Hematopoietic multipotent progenitor cell treated with erythropoietin and hydrocortisone succinate and interleukin-3 and kit ligand, for 8 days (in vitro differentiated cells): Measurements from ENCODE around the gene MLXIP.

ENCODE experiments used
- DNase-seq: peaks from one replicate; pipeline ENCODE4 v3.0.0-alpha.2; 2015

MLXIP gene

GRCh38 chr12:122080149-122081082 lies 1.9 kb downstream of the MLXIP start:
- peak; percentile 87 for DNase-seq

GRCh38 chr12:122081083-122081696 lies 2.6 kb downstream of the MLXIP start:
- no peak for DNase-seq

GRCh38 chr12:122081697-122082221 lies 3.2 kb downstream of the MLXIP start:
- DNase-seq = peak; percentile 65

- DNase-seq = peak; percentile 91
These were observed 4.2 kb downstream of the MLXIP start for GRCh38 chr12:122082621-122083356.

DNA sequence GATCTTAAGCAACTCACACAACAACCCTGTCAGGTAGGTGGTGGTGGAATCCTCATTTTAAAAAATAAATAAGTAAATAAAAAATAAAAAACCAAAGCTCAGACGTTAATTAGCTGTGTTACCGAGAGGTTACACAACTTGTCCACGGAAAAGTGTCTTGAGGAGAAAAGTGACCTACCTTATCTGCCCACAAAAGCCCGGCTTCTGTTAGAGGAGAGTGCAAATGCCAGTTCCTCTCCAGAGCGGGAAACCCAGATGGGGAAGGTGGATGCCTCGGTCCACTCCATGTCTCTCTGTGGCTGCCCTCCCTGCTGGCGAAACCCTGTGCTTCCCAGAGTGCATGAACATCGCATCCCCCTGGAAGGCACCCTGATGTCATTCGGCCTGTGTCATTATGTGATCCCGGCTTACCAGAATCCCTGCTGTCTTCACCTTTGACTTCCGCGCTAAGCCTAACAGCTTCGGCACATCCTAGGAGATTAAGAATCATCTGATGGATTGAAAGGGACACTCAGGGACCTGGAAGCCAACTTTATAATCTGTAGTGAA lies 6.4 kb downstream of the MLXIP start:
- DNase-seq = no peak

DNA sequence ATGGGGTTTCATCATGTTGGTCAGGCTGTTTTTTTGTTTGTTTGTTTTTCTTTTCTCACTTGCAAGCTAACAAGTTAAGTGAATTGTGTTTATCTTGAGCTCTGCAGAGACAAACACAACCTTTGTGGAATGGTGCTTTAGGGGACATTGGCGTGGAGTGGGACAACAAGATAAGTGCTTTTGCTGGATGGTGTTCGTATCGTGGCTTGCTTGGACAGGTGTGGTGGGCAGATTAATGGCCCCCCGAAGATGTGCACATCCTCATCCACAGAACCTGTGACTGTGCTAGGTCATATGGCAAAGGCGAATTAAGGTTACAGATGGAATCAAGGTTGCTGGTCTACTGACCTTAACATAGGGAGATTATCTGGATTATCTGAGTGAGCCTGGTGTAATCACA lies 7.0 kb downstream of the MLXIP start:
- DNase-seq = peak; percentile 85

DNA sequence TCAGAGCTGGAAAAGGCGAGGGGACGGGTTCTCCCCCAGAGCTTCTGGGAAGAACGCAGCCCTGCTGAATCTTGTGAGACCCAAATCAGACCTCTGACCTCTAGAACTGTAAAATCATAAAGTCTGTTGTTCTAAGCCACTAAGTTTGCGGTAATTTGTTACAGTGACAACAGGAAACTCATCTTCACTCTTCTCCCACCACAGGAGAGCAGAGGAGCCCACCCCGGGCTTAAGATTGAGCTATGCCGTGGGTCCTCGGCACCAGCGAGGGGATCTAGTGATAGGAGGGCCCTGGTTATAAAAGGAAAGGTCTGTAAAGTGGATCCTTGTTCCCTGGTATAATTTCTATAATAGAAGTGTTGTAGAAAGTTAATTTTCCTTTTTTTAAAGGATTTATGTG lies 7.6 kb downstream of the MLXIP start:
- DNase-seq = no peak

- DNase-seq = no peak
These were observed 8.2 kb downstream of the MLXIP start for GRCh38 chr12:122086641-122087285.

DNA sequence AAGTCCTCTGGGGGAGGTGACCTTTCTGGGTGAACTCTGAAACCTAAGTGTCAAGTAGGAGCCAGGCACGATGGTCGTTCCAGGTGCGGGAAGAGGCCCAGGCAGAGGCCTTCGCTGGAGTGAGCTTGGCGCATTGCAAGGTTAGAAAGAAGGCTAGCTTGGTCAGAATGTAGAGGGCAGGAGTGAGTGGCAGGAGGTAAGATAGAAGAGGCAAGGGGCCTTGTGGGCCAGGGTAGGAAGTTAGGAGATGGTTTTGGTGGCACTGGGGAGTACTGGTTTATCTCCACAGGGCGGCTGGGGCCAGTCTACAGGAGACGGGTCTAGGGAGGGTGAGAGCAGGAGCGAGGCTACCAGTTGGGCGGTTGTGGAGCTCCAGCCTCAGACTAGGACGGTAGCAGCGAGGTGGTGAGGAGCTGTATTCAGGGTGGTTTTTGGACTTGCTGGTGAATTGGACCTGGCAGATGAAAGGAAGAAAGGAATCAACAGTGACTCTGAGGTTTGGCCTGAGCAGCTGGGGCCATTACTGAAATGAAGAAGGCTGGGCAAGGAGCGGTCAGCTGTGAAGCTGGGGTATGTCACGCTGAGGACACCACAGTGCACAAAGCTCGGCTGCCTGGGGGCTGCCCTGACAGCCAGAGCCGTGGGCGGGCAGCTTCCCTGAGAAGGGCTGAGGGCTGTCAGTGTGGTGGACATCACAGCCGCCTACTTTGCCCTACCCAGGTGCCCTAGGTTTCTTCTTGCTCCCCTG lies 9.0 kb downstream of the MLXIP start:
- no peak for DNase-seq

- DNase-seq = no peak
These were observed 9.7 kb downstream of the MLXIP start for GRCh38 chr12:122088179-122088810.

DNA sequence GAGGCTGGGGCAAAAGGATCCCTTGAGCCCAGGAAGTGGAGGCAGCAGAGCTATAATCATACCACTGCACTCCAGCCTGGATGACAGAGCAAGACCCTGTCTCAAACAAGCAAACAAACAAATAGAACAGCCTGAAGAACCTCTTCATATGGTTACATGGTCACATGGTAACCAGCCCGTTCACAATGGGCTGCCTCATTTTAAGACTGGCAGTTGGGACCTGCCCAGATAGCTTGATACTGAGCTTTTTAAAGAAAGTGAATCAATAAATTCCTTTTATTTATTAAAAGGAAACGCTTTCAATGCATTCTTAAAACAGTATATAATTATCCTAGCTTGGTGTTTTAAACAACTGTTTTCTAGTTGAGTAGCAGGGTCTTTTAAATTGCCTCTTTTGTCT lies 10.5 kb downstream of the MLXIP start:
- peak; percentile 56 for DNase-seq

- DNase-seq = no peak
These were observed 12.4 kb downstream of the MLXIP start for GRCh38 chr12:122090759-122091515.

- no peak for DNase-seq
These were observed 14.7 kb downstream of the MLXIP start for GRCh38 chr12:122093098-122093883.

- no peak for DNase-seq
These were observed 15.7 kb downstream of the MLXIP start for GRCh38 chr12:122094137-122094734.

GRCh38 chr12:122094735-122095631 lies 16.4 kb downstream of the MLXIP start:
- peak; percentile 57 for DNase-seq

DNA sequence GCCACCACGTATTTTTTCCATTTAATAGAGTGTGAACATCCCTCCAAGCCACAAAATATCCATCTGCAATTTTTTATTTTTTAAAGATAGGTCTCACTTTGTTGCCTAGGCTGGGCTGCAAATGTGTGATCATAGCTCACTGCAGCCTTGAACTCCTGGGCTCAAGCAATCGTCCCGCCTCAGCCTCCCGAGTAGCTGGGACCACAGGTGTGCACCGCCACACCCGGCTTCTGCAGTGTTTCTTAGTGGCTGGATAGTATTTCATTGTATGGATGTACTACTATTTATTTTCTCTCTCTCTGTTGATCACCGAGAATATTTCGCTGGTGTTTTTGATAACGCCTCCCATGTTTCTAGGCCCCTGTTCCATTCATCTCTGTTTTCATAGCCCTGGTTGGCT lies 17.5 kb downstream of the MLXIP start:
- no peak for DNase-seq

DNA sequence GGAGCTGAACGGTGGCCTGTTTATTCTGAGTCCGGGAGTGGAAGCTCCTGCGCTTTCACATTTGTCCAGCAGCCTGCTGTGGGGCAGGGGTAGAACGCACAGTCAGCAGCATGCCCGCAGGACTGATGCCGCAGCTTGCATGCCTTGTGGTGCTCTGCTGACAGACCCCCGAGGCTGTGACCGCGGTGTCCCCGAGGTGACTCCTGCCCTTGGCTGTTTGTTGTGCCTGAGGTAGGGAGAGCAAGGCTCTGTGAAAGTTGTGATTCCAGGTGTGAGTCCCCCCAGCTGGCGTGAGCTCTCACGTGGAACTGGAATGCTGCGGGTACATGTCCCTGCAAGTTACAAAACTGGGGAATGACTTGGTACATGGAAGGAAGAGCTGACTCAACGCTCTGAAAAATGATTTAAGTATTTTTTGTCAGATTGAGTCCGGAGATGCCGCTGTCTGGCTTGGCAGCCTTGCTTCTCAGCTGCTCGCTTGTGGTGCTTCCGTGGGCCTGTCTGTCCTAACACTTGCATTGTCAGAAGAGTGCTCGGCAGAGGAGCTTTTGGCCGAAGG lies 18.1 kb downstream of the MLXIP start:
- DNase-seq = no peak

GRCh38 chr12:122097584-122097926 lies 19.0 kb downstream of the MLXIP start:
- no peak for DNase-seq
